Psoas muscle (tissue), 8 donors: ENCODE data around the gene PIWIL1. TPM values are rescaled to one million over a fixed set of nuclear protein-coding genes. Genes with fewer than 3 reads are reported as not detected.

Experiments
- ATAC-seq, 4 donors: fragments of 200-7000 bp; cut with Tn5 transposase; one replicate each; pipeline ENCODE4 v1.9.1; 2020; ENCODE audit warnings: moderate library complexity in 3 of 4, mild to moderate bottlenecking in 2 of 4
- DNase-seq, 2 donors: peaks; one replicate each; pipeline ENCODE4 v3.0.0-alpha.2; 2020
- H3K27ac ChIP-seq: fragments of 200-600 bp; one replicate; pipeline ENCODE4 v1.8.0; 2022
- H3K27me3 ChIP-seq, 3 donors: fragments of 200-600 bp in 1 of 3; one replicate each; pipeline versions ENCODE4 v1.6.1 to v1.8.0; 2013 to 2022; ENCODE audit warnings: low read length in 2 of 3, mild to moderate bottlenecking in 2 of 3, moderate library complexity in 1 of 3; ENCODE audit not compliant: insufficient read depth in 3 of 3
- H3K36me3 ChIP-seq, 2 donors: fragments of 200-600 bp in 1 of 2; one replicate each; pipeline versions ENCODE4 v1.6.1 to v1.8.0; 2013 to 2022; ENCODE audit warnings: low read depth in 1 of 2, mild to moderate bottlenecking in 1 of 2, moderate library complexity in 1 of 2; ENCODE audit not compliant: insufficient read depth in 1 of 2
- H3K4me1 ChIP-seq: fragments of 200-600 bp; one replicate; pipeline ENCODE4 v1.8.0; 2022
- H3K4me3 ChIP-seq: fragments of 200-600 bp; one replicate; pipeline ENCODE4 v1.8.0; 2022; ENCODE audit warnings: mild to moderate bottlenecking
- H3K9me3 ChIP-seq: fragments of 200-600 bp; one replicate; pipeline ENCODE4 v1.8.0; 2022
- WGBS, 3 donors: extraction: QIAGEN DNeasy Blood & Tissue Kit; methylation state at CpG; one replicate each; pipeline versions ENCODE4 v1.1.6 to v1.1.7; 2013; 5-methylcytosine and 5-hydroxymethylcytosine counted together
- intact Hi-C, 2 donors: fragments of 100-400 bp; cut with DNase I; formaldehyde crosslinking; loops; one replicate each; pipeline versions ENCODE4 v1.11.0 to v1.14.2; 2022
- polyA plus RNA-seq, 3 donors: library from polyadenylated mRNA; stranded (reverse); fragments of 200-250 nt; gene quantifications; one replicate each; pipeline ENCODE4 v1.2.3, GENCODE V29; 2013
- total RNA-seq, 4 donors: library from RNA; stranded (reverse); fragmentation: NEBNext Ultra II Directional in 2 of 4; extraction: Animal tissue kit (Norgen Biotek cat#: 25700) in 2 of 4; gene quantifications; one replicate each; pipeline versions ENCODE4 v1.2.1 to v1.2.4, GENCODE V29; 2021 to 2023
- TF ChIP-seq, protein P1 (sequence below): fragments of 200-600 bp; IDR thresholded peaks from one replicate; pipeline ENCODE4 v1.8.0; 2022; ENCODE audit warnings: antibody characterized with exemption
- donor health status: healthy with polysubstance abuse.
- donor health status: DM: no; HTN: no; CAD: no; lungs with moderate emphysema.
- donor health status: Bipolar disorder and iron deficiency.
- donor health status: healthy.
- donor health status: DM: yes; HTN: yes; CAD: no.
- donor health status: DM: no; HTN: no; CAD: no.
- donor health status: DM: no; HTN: no; CAD: no.
- donor health status: DM: yes; HTN: yes; CAD: no.

PIWIL1 gene
- total and polyA plus RNA-seq, 7 donors, result not detected

DNA sequence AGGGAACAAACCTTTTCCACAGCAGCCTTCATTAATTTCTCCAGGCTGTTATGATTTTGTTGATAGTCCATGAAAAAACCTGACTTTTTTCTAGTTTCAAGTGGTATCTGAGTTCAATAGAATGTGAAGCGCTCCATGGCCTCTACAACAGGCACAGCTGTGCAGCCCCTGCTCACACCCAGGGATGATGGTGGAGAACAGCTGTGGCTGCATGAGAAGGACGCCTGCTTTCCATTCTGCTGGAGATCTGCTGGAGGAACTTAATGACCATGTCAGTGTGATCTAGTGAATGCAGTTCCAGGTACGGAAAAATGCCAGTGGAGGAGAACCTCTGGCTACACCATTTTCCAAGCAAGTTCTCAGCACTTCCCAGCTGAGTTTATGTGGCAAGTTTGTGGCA, 80.6 kb downstream of the PIWIL1 start:
- TF ChIP-seq, protein P1, sequence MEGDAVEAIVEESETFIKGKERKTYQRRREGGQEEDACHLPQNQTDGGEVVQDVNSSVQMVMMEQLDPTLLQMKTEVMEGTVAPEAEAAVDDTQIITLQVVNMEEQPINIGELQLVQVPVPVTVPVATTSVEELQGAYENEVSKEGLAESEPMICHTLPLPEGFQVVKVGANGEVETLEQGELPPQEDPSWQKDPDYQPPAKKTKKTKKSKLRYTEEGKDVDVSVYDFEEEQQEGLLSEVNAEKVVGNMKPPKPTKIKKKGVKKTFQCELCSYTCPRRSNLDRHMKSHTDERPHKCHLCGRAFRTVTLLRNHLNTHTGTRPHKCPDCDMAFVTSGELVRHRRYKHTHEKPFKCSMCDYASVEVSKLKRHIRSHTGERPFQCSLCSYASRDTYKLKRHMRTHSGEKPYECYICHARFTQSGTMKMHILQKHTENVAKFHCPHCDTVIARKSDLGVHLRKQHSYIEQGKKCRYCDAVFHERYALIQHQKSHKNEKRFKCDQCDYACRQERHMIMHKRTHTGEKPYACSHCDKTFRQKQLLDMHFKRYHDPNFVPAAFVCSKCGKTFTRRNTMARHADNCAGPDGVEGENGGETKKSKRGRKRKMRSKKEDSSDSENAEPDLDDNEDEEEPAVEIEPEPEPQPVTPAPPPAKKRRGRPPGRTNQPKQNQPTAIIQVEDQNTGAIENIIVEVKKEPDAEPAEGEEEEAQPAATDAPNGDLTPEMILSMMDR, result no peak
- Histone ChIP-seq H3K4me3 (no peak overlapping the region), H3K27ac (no peak overlapping the region), H3K36me3 (no peaks in the 10 kb centered on the region), H3K9me3 (no peaks in the 10 kb centered on the region), H3K27me3 (no peaks in the 10 kb centered on the region), H3K4me1 (no peaks in the 10 kb centered on the region)
- DNase-seq, result no peak
- intact Hi-C loops, result no loop called here
- no peak for ATAC-seq
- 28 to 41% (median 30%) methylated on average over 3 of the region's 3 CpGs for WGBS, 3 donors

DNA sequence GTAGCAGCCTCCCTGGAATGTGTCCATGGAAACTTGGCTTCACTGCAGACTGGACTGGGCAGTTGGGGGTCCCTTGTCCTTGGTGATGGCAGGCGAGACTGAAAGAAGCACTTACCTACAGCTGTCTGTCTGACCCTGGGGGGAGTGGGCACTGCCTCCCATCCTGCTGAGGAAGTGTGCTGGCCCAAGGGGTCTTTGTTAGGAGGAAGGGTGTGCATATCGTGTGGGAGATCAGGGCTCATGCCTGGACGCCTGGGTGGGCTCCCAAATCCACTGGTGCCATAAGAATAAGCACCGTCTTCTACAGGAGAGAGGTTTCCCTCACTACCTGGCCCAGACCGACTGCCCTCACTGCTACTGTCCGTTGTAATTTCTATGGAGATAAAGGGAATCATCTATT, 81.4 kb downstream of the PIWIL1 start:
- whole genome bisulfite sequencing, 3 donors, result 79 to 83% (median 81%) methylated on average over 6 of the region's 6 CpGs
- intact Hi-C loops, result no loop called here
- DNase-seq (no peak), ATAC-seq (no peak)
- Histone ChIP-seq H3K36me3 (no peaks in the 10 kb centered on the region), H3K4me1 (no peaks in the 10 kb centered on the region), H3K4me3 (no peak overlapping the region), H3K27me3 (no peaks in the 10 kb centered on the region), H3K27ac (no peak overlapping the region), H3K9me3 (no peaks in the 10 kb centered on the region)
- TF ChIP-seq, protein P1, result no peak

DNA sequence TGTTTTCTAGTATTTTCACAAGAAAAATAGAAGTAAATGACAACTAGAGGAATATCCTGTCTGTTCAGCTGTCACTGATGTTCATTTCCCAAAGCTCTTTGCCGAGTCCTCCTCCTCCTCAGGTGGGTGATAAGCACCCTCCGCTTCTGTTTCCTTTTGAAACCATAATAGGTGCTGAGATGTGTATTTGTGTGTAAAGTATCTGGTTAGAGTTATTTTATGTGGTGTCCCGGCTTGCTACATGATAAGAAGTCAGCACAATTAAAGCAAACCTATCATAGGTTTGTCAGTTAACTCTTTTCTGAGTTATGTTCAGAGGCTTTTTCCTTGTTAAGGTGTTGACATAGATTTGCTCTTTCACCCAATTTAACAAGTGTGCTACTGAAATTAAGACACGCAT, 82.4 kb downstream of the PIWIL1 start:
- WGBS, 3 donors, result 87 to 90% (median 89%) methylated on average over 4 of the region's 4 CpGs
- no peak overlapping the region for H3K27ac ChIP-seq
- intact Hi-C loops, result no loop called here
- TF ChIP-seq, protein P1, result no peak
- H3K27me3 ChIP-seq, result no peaks in the 10 kb centered on the region
- no peaks in the 10 kb centered on the region for H3K36me3 ChIP-seq
- H3K9me3 ChIP-seq, result no peaks in the 10 kb centered on the region
- no peak for DNase-seq
- H3K4me1 ChIP-seq, result no peaks in the 10 kb centered on the region
- no peak overlapping the region for H3K4me3 ChIP-seq
- no peak for ATAC-seq

DNA sequence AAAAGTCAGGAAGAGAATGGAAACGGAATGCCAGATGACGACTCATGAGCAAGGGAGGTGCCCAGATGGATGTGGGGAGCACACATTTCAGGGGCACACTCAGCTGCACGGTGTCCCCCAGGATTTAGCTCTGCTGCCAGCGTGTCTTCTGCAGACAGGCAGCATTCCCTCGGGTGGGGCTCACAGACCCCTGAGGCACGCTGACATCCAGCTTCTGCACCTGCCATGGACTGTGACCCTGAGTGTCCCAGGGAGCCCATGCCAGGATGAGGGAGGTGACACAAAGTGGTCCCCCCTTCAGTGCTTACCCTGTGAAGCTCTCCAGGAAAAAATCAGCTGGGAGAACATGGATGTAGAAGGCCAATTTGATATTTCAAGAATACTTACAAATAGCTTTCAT, 84.2 kb downstream of the PIWIL1 start:
- DNase-seq (no peak), ATAC-seq (no peak)
- Histone ChIP-seq H3K4me1 (no peaks in the 10 kb centered on the region), H3K27ac (no peak overlapping the region), H3K36me3 (no peaks in the 10 kb centered on the region), H3K9me3 (no peaks in the 10 kb centered on the region), H3K4me3 (no peak overlapping the region), H3K27me3 (no peaks in the 10 kb centered on the region)
- TF ChIP-seq, protein P1, result no peak
- WGBS, 3 donors, result 25 to 44% (median 27%) methylated on average over 6 of the region's 6 CpGs
- intact Hi-C loops, result no loop called here

Other genes starting within 250 kb of the PIWIL1 start
- gene FZD10, start 175.4 kb upstream of the PIWIL1 start, total RNA-seq, result under 1 TPM; 0.17 to 0.68 (median 0.42) TPM
- under 1 TPM; 0.18 to 0.31 (median 0.26) TPM for gene FZD10, start 175.4 kb upstream of the PIWIL1 start, polyA plus RNA-seq